Epithelial cell of esophagus (primary cell): ENCODE measurements around the gene INTS6.
A peak's percentile ranks its signal among the peaks of the same experiment; 100 is the strongest.

Source experiments
- DNase-seq: peaks from one replicate; pipeline ENCODE4 v3.0.0; 2010; ENCODE audit warnings: low read depth
- H3K4me3 ChIP-seq: 2 replicates; pipeline ENCODE4 v1.5.1; 2011; ENCODE audit warnings: mild to moderate bottlenecking, low read length, control low read depth
- TF ChIP-seq, protein P1 (sequence below): IDR thresholded peaks from 2 replicates; pipeline ENCODE4 v1.5.1; 2011; ENCODE audit warnings: low read depth, mild to moderate bottlenecking, low read length, control low read depth, inconsistent platforms; ENCODE audit not compliant: insufficient read depth; ENCODE audit errors: missing control alignments

The INTS6 gene

DNA sequence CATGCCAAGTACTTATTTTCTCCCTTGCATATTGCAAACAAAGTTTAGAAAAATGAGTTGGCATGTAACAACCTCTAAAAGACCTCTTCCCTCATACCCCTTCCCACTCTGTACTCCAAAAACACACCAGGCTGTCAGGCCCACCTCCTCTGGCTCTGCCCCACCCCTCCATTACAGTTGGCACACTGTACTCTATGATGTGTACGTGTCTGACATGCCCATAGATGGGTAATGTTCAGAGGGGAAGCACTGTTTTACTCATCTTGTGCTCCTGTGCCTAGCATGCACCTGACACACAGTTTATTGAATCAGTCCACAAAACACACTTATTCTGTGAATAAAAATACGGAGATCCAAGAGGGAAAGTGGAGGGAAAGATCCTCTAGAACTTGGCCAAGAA is 67.7 kb downstream of the INTS6 start:
- TF ChIP-seq, protein P1, sequence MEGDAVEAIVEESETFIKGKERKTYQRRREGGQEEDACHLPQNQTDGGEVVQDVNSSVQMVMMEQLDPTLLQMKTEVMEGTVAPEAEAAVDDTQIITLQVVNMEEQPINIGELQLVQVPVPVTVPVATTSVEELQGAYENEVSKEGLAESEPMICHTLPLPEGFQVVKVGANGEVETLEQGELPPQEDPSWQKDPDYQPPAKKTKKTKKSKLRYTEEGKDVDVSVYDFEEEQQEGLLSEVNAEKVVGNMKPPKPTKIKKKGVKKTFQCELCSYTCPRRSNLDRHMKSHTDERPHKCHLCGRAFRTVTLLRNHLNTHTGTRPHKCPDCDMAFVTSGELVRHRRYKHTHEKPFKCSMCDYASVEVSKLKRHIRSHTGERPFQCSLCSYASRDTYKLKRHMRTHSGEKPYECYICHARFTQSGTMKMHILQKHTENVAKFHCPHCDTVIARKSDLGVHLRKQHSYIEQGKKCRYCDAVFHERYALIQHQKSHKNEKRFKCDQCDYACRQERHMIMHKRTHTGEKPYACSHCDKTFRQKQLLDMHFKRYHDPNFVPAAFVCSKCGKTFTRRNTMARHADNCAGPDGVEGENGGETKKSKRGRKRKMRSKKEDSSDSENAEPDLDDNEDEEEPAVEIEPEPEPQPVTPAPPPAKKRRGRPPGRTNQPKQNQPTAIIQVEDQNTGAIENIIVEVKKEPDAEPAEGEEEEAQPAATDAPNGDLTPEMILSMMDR, result no peak
- H3K4me3 ChIP-seq, result no peak overlapping the region
- no peak for DNase-seq

DNA sequence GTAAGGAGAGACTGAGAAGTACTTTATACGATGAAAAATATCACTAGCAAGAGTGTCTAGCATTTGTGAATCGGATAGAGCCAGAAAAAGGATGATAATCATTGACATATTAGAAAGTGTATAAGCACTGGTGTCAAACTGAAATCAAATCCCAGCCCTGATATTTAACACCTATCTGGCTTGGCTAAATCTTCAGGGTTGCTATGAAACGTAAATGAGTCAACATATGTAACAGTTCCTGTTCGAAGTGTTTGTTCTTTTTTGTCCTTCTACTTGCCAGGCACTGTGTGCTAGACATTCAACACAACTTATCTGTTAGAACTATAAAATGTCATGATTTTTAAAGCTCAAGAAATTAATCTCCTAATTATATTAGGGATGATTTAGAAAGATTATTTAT is 72.6 kb downstream of the INTS6 start:
- no peak overlapping the region for H3K4me3 ChIP-seq
- peak; percentile 68 for DNase-seq
- TF ChIP-seq, protein P1, result no peak

DNA sequence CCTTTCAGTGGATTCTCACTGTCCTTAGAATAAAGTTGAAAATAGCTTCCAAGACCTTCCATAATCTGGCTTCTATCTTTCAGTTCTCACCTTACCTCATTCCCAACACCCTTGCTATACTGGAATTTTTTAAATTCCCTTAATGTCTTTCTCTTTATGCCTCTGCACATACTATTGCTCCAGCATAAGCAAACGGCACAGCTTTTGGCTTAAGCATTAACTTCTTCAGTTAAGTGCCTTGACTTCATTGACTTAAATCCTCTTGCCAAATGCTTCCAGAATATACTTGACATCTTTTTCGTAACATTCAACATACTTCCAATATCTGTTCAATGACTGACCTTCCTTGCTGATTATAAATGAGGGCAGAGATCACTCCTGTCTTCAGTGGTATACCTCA is 79.4 kb downstream of the INTS6 start:
- TF ChIP-seq, protein P1, result no peak
- DNase-seq, result no peak
- no peak overlapping the region for H3K4me3 ChIP-seq

DNA sequence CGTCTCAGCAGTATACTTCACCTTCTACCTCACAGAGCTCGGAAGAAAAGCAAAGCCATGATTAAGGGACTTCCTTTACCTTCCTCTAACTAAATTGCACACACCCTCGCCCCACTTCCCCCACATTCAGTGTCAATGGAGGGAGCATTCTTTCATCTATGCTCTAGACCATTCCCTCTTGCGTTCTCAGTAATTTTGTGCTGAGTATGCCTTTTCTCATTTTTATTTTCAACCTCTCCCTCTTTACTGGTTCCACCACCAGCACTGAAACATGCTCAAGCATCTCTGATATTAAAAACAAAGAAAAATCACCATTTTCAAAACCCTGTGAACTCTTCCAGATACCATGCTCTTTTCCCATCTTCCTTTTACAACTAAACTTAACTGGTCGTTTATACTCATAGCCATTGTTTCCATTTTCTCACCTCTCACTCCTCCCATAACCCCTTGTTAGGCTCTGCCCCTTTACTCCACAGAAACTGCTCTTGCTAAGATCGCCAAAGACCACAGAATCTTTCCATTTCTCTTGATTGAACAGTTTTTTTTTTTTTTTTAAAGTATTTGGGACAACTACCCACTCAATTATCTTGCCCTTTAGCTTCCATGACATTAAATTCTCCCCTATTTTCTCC is 81.0 kb downstream of the INTS6 start:
- TF ChIP-seq, protein P1, result no peak
- DNase-seq, result no peak
- H3K4me3 ChIP-seq, result no peak overlapping the region

DNA sequence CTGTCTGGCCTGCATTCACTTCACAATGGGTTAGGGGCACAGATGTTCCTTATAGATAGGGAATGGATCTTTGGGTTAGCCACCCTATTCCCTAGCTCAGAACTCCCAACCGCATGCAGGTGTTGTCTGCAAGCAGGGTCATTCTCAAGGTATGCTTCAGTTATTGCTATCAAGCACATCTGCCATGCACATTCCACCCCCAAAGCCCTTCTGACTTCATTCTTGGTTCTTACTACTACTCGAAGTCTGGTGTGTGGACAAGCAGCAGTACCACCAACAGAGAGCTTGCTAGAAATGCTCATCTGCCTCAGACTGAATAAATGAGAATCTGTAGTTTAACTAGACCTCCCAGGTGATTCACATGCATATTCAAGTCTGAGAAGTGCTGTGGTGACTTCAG is 82.0 kb downstream of the INTS6 start:
- no peak for DNase-seq
- no peak overlapping the region for H3K4me3 ChIP-seq
- TF ChIP-seq, protein P1, result no peak

DNA sequence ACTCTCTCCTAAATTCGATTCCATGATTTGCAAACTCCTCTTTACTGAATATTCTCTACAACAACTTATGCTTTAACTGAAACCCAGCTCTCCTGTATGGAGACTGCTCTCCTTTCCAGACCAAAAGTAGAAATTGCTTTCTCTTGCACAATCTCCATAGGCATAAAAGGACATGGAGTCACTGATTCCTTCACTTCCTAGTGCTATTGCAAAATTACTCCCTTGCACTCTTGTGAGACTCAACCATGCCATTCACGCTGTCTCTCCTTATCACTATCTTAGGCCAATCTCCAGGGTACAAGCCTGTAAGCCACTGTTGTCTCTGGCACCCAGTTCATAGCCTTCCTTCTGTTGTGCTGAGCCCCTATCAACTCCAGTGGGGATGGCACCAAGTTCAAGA is 82.7 kb downstream of the INTS6 start:
- H3K4me3 ChIP-seq, result no peak overlapping the region
- DNase-seq, result peak; percentile 43
- TF ChIP-seq, protein P1, result no peak

DNA sequence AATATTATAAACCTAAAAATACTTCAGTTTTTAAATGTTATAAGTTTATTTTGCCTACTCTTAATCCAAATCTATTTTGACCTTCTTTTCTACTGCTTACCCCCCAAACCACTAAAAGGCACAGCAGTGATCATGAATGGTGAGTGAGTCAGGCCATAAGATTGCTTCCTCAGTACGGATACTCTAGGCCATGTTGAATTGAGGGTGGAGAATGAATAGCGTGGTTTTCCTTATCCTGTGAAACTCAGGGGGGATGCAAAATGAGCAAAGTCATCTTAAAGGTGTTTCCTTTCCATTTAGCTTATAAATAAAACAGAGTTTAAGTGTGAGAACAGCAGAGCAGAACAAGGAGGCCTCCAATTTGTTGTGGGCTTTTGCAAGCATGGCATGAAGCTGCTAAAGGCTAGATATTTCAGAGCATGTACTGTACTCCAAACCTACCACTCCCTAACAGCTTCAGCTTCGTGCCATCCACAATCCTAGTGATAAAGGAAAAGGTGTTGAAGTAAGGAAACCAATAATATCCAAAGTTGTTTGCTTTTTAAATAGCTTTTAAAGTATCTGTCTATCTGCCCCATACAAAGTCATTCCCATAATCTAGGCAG is 88.3 kb downstream of the INTS6 start:
- no peak for DNase-seq
- H3K4me3 ChIP-seq, result no peak overlapping the region
- TF ChIP-seq, protein P1, result no peak
